IMR-90 (cell line): Measurements from ENCODE around the gene SNAPIN. TPM values are rescaled to one million over a fixed set of nuclear protein-coding genes. Genes with fewer than 3 reads are reported as not detected.

ENCODE experiments used
- ATAC-seq: fragments of 200-7000 bp; cut with Tn5 transposase; 2 replicates; pipeline ENCODE4 v1.9.1; 2020; ENCODE audit warnings: low read depth, mild to moderate bottlenecking, moderate library complexity
- BruUV-seq: library from RNA; stranded (reverse); fragments of 400-500 nt; replicated peaks from 2 replicates; lab custom pipeline; 2021; lab: Mats Ljungman, UMichigan
- CTCF ChIA-PET: fragments of 300-600 bp; formaldehyde crosslinking; extraction: SDS; loops from one replicate; lab custom pipeline; 2021; ENCODE audit warnings: antibody characterized with exemption; lab: Yijun Ruan, JAX
- POLR2A ChIA-PET: fragments of 300-600 bp; sonication (Branson Sonifier 250); formaldehyde crosslinking; loops from one replicate; lab custom pipeline; 2022; ENCODE audit warnings: antibody characterized with exemption; ENCODE audit not compliant: unreplicated experiment; lab: Charles Lee
- DNase-seq: peaks from one replicate; pipeline ENCODE4 v3.0.0; 2013
- H2AFZ ChIP-seq: replicated peaks from 2 replicates; pipeline ENCODE3; 2013; ENCODE audit warnings: low read length, mild to moderate bottlenecking; ENCODE audit not compliant: poor library complexity
- H2AK5ac ChIP-seq: 2 replicates; pipeline ENCODE4 v1.6.1; 2013; ENCODE audit warnings: low read depth, low read length, inconsistent platforms
- H2AK9ac ChIP-seq: replicated peaks from 2 replicates; pipeline ENCODE3; 2013; ENCODE audit warnings: mild to moderate bottlenecking, low read depth, low read length, moderate library complexity; ENCODE audit not compliant: poor library complexity
- H2BK120ac ChIP-seq: 2 replicates; pipeline ENCODE4 v1.6.1; 2013; ENCODE audit warnings: low read depth, low read length, inconsistent platforms
- H2BK15ac ChIP-seq: 3 replicates; pipeline ENCODE4 v1.6.1; 2013; ENCODE audit warnings: low read depth, low read length, inconsistent platforms
- H2BK20ac ChIP-seq: 2 replicates; pipeline ENCODE4 v1.6.1; 2013; ENCODE audit warnings: low read depth, mild to moderate bottlenecking, inconsistent platforms, low read length, moderate library complexity
- H2BK5ac ChIP-seq: 2 replicates; pipeline ENCODE4 v1.6.1; 2013; ENCODE audit warnings: mild to moderate bottlenecking, low read depth, low read length, inconsistent platforms; ENCODE audit not compliant: poor library complexity, severe bottlenecking
- H3K14ac ChIP-seq: replicated peaks from 2 replicates; pipeline ENCODE4 v1.6.1; 2013; ENCODE audit warnings: low read depth, low read length, inconsistent platforms
- H3K18ac ChIP-seq: 2 replicates; pipeline ENCODE4 v1.6.1; 2013; ENCODE audit warnings: low read depth, low read length, control low read depth
- H3K23ac ChIP-seq: 2 replicates; pipeline ENCODE4 v1.6.1; 2013; ENCODE audit warnings: low read depth, low read length, inconsistent platforms
- H3K27ac ChIP-seq: 2 replicates; pipeline ENCODE4 v1.5.1; 2013; ENCODE audit warnings: mild to moderate bottlenecking, control low read depth, low read length; ENCODE audit not compliant: insufficient read depth
- H3K27me3 ChIP-seq: 2 replicates; pipeline ENCODE4 v1.6.1; 2013; ENCODE audit warnings: low read length; ENCODE audit not compliant: control insufficient read depth, insufficient read depth
- H3K36me3 ChIP-seq: 2 replicates; pipeline ENCODE4 v1.6.1; 2013; ENCODE audit warnings: low read length, mixed read lengths; ENCODE audit not compliant: control insufficient read depth, insufficient read depth
- H3K4ac ChIP-seq: 2 replicates; pipeline ENCODE4 v1.6.1; 2013; ENCODE audit warnings: low read depth, low read length, inconsistent platforms
- H3K4me1 ChIP-seq: 2 replicates; pipeline ENCODE4 v1.6.1; 2013; ENCODE audit warnings: low read length, mixed read lengths; ENCODE audit not compliant: control insufficient read depth, insufficient read depth
- H3K4me2 ChIP-seq: 2 replicates; pipeline ENCODE4 v1.6.1; 2013; ENCODE audit warnings: low read depth, mild to moderate bottlenecking, control low read depth, low read length, moderate library complexity
- H3K4me3 ChIP-seq: 2 replicates; pipeline ENCODE4 v1.5.1; 2013; ENCODE audit warnings: low read depth, mild to moderate bottlenecking, control low read depth, low read length, moderate library complexity; ENCODE audit not compliant: insufficient read depth
- H3K56ac ChIP-seq: 2 replicates; pipeline ENCODE4 v1.6.1; 2013; ENCODE audit warnings: low read length, inconsistent platforms; ENCODE audit not compliant: insufficient read depth; ENCODE audit errors: extremely low read depth
- H3K79me1 ChIP-seq, 2 experiments: 2 replicates each; pipeline ENCODE4 v1.6.1; 2013; ENCODE audit warnings: low read length in 2 of 2, inconsistent platforms in 1 of 2, low read depth in 1 of 2
- H3K9ac ChIP-seq: 2 replicates; pipeline ENCODE4 v1.6.1; 2013; ENCODE audit warnings: low read depth, low read length, control low read depth
- H3K9me1 ChIP-seq: 2 replicates; pipeline ENCODE4 v1.6.1; 2013; ENCODE audit warnings: low read length, inconsistent platforms; ENCODE audit not compliant: insufficient read depth
- H3K9me3 ChIP-seq: 2 replicates; pipeline ENCODE4 v1.6.1; 2013; ENCODE audit warnings: low read length; ENCODE audit not compliant: control insufficient read depth, insufficient read depth
- H4K20me1 ChIP-seq: 2 replicates; pipeline ENCODE4 v1.6.1; 2013; ENCODE audit warnings: low read length, inconsistent platforms; ENCODE audit not compliant: insufficient read depth
- H4K5ac ChIP-seq: 2 replicates; pipeline ENCODE4 v1.6.1; 2013; ENCODE audit warnings: mild to moderate bottlenecking, low read depth, low read length, control low read depth
- H4K8ac ChIP-seq, 2 experiments: 2 replicates each; pipeline ENCODE4 v1.6.1; 2013; ENCODE audit warnings: low read depth in 2 of 2, low read length in 2 of 2, control low read depth in 1 of 2, inconsistent platforms in 1 of 2
- H4K91ac ChIP-seq: 2 replicates; pipeline ENCODE4 v1.6.1; 2013; ENCODE audit warnings: low read depth, low read length, inconsistent platforms; ENCODE audit not compliant: insufficient read depth
- BHLHE40 ChIP-seq: fragments of 150-350 bp; IDR thresholded peaks from 2 replicates; pipeline ENCODE4 v1.6.1; 2016; ENCODE audit warnings: mild to moderate bottlenecking, low read depth, low read length
- CHD1 ChIP-seq: IDR thresholded peaks from 2 replicates; pipeline ENCODE4 v1.6.1; 2012; ENCODE audit warnings: low read depth, low read length, improper control_type of control experiment
- CTCF ChIP-seq: conservative IDR thresholded peaks from 2 replicates; pipeline ENCODE4 v1.5.1; 2012; ENCODE audit warnings: mild to moderate bottlenecking, low read depth, low read length, improper control_type of control experiment
- ELK1 ChIP-seq: fragments of 150-350 bp; IDR thresholded peaks from 2 replicates; pipeline ENCODE4 v1.6.1; 2016; ENCODE audit warnings: low read depth, mild to moderate bottlenecking, low read length, moderate library complexity, borderline replicate concordance
- MAFK ChIP-seq: IDR thresholded peaks from 2 replicates; pipeline ENCODE4 v1.6.1; 2012; ENCODE audit warnings: low read depth, low read length, improper control_type of control experiment
- MAZ ChIP-seq: IDR thresholded peaks from 2 replicates; pipeline ENCODE4 v1.6.1; 2012; ENCODE audit warnings: low read depth, mild to moderate bottlenecking, low read length, improper control_type of control experiment, moderate library complexity, borderline replicate concordance
- MXI1 ChIP-seq: IDR thresholded peaks from 2 replicates; pipeline ENCODE4 v1.6.1; 2012; ENCODE audit warnings: low read depth, mild to moderate bottlenecking, low read length, moderate library complexity, borderline replicate concordance
- NFE2L2 ChIP-seq: fragments of 150-350 bp; IDR thresholded peaks from 2 replicates; pipeline ENCODE4 v1.6.1; 2016; ENCODE audit warnings: low read depth, mild to moderate bottlenecking, low read length
- POLR2A ChIP-seq: IDR thresholded peaks from 2 replicates; pipeline ENCODE4 v1.6.1; 2012; ENCODE audit warnings: mild to moderate bottlenecking, low read depth, low read length
- RAD21 ChIP-seq: IDR thresholded peaks from 2 replicates; pipeline ENCODE4 v1.6.1; 2012; ENCODE audit warnings: low read length, improper control_type of control experiment
- RFX5 ChIP-seq: IDR thresholded peaks from 2 replicates; pipeline ENCODE4 v1.8.0; 2012; ENCODE audit warnings: low read depth, mild to moderate bottlenecking, low read length, moderate library complexity
- USF2 ChIP-seq: fragments of 150-350 bp; IDR thresholded peaks from 2 replicates; pipeline ENCODE4 v1.6.1; 2017; ENCODE audit warnings: mild to moderate bottlenecking, antibody characterized with exemption, low read length, low read depth
- WGBS, 2 experiments: methylation state at CpG; one replicate each; pipeline versions ENCODE4 v1.1.5 to v1.1.7; 2013; ENCODE audit warnings: missing lambda C conversion rate in 2 of 2; ENCODE audit not compliant: insufficient read length in 1 of 2; ENCODE audit errors: extremely low coverage in 2 of 2; 5-methylcytosine and 5-hydroxymethylcytosine counted together
- dilution Hi-C: fragments of 300-500 bp; cut with HindIII; formaldehyde crosslinking; loops from one replicate; pipeline ENCODE4 v1.14.3; 2018; ENCODE audit warnings: low sequenced_read_pairs; ENCODE audit not compliant: unreplicated experiment
- in situ Hi-C: fragments of 300-500 bp; cut with MboI; formaldehyde crosslinking; loops from 3 replicates; pipeline ENCODE4 v1.14.3; 2019; ENCODE audit warnings: low sequenced_read_pairs, inconsistent platforms, mixed read lengths
- intact Hi-C: fragments of 100-400 bp; cut with micrococcal nuclease; formaldehyde crosslinking; loops from 2 replicates; pipeline ENCODE4 v1.10.0; 2022
- polyA plus RNA-seq, 3 experiments: library from polyadenylated mRNA; depleted of rRNA; stranded (reverse); fragments of >200 nt; gene quantifications; 2 replicates each; pipeline ENCODE4 v1.2.3, GENCODE V29; 2012; ENCODE audit warnings: low replicate concordance in 1 of 3
- total RNA-seq: library from RNA; depleted of rRNA; stranded (reverse); fragments of >200 nt; gene quantifications from 2 replicates; pipeline ENCODE4 v1.2.3, GENCODE V29; 2012

The SNAPIN gene
- total and polyA plus RNA-seq, 2 of the 4 experiments (the other 2 are of a cell fraction): 37.4 to 40.9 TPM

GRCh38 chr1:153633754-153634665 is 24.5 kb upstream of the SNAPIN start, which contains the start of gene CHTOP:
Gene CHTOP, plus strand, starts transcription at chr1:153634066. Its CDS starts 2,523 bp downstream, at chr1:153636589.
- 0% methylated on average over 48 of the region's 65 CpGs; no CpG with 5 or more reads in 1 of the 2 experiments for WGBS, 2 experiments
- Histone ChIP-seq H3K27me3 (no peaks in the 10 kb centered on the region), H3K9ac (peak within 1 kb of the TSS; percentile 99), H3K14ac (peak within 1 kb of the TSS; percentile 100), H3K4me2 (peak within 1 kb of the TSS; percentile 86), H3K9me3 (no peaks in the 10 kb centered on the region), H3K36me3 (peaks cover 21% of the 10 kb centered on the region), H2AK5ac (peak within 1 kb of the TSS; percentile 100), H2AK9ac (peak within 1 kb of the TSS; percentile 100), H3K9me1 (0 out of 2 replicates have a peak, but pooled peaks cover 8% of the 10 kb centered on the region), H4K8ac (peak within 1 kb of the TSS; percentile 94 to 100), H3K56ac (peak within 1 kb of the TSS; percentile 100), H3K4me3 (peak within 1 kb of the TSS; percentile 79), H3K18ac (peak within 1 kb of the TSS; percentile 91), H2BK15ac (no peak within 1 kb of the TSS; the same call in 2 of the 3 replicates), H2AFZ (peak within 1 kb of the TSS; percentile 93), H3K23ac (peak within 1 kb of the TSS; percentile 100), H3K4me1 (peaks cover 3% of the 10 kb centered on the region), H2BK20ac (no peak within 1 kb of the TSS), H3K27ac (peak within 1 kb of the TSS; percentile 98), H4K20me1 (peaks cover 23% of the 10 kb centered on the region; the same call in 1 of the 2 replicates), H2BK120ac (peak within 1 kb of the TSS; percentile 83), H4K5ac (peak within 1 kb of the TSS; percentile 95), H3K4ac (peak within 1 kb of the TSS; percentile 100), H4K91ac (peak within 1 kb of the TSS; percentile 100), H3K79me1 (peaks cover 26 to 41% of the 10 kb centered on the region in 2 experiments), H2BK5ac (peak within 1 kb of the TSS; percentile 98)
- ChIA-PET POLR2A (interaction anchor here (0.6 to 1.5 kb wide), 8 partner anchors 10 to 103 kb away, joined by 3 to 14 read pairs (median 4); no protein-coding TSS in a partner anchor), CTCF (interaction anchor here (0.9 to 1.6 kb wide), 6 partner anchors 12 to 123 kb away, joined by 4 to 11 read pairs (median 5); no protein-coding TSS in a partner anchor)
- ATAC-seq (peak; percentile 97), DNase-seq (peak; percentile 99)
- TSS peak; percentile 82 for BruUV-seq
- intact Hi-C loops (loop anchor here (1.0 to 2.0 kb wide), 2 partner anchors 61 to 123 kb away; no protein-coding TSS in a partner anchor), dilution Hi-C loops (no loop called here), in situ Hi-C loops (no loop called here)
- peak; percentile 98 for TF ChIP-seq CHD1
- TF ChIP-seq RFX5: no peak
- 0 out of 2 replicates have a peak, but pooled peaks have one; percentile 13 for TF ChIP-seq USF2
- TF ChIP-seq BHLHE40: no peak
- no peak for TF ChIP-seq NFE2L2
- peak; percentile 75; the same call in 1 of the 2 replicates for TF ChIP-seq MAZ
- TF ChIP-seq MAFK: no peak
- peak; percentile 88; the same call in 1 of the 2 replicates for TF ChIP-seq MXI1
- TF ChIP-seq ELK1: no peak
- no peak; the same call in 1 of the 2 replicates for TF ChIP-seq RAD21
- peak; percentile 94 for TF ChIP-seq POLR2A
- no peak for TF ChIP-seq CTCF
